Medulla oblongata (tissue), 1 donor: ENCODE measurements around the gene DAP.
A peak's percentile ranks its signal among the peaks of the same experiment; 100 is the strongest.
"Not testable (repeated sequence)": the region's sequence is repeated elsewhere in the genome, so short reads cannot be mapped to it uniquely, and the experiment has no call there.

Experiments
- DNase-seq: peaks from one replicate; pipeline ENCODE4 v3.0.0-alpha.2; 2015; ENCODE audit errors: extremely low spot score

DAP gene

DNA sequence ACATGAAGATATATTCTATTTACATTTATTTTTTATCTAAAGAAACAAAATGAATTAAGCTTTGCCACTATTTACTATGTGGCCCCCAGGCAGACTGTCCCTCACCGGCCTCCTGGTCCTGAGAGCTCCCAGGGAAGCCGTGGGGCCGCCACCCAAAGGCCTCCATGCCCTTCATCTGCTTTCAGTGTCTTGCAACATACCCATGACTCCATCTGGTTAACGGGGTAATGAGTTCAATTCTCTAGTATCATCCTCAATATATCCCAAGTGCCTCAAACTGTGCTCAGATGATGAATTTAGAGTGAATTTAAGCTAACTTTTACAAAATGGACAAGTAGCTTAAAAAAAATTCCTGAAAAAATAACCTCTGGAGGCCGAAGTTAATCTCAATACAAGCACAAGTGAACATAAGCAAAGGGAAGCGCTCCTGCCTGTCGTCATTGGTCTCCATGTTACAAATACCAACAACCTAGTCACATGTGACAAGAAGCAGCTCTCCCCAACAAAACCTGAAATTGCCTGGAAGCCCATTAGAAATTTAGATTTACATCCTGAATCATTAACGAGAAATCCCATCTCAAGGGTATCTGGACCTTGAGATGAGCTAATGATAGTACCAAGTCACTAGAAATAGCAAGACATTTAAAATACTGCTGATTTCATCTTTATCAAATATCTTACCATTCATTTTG is 26.1 kb downstream of the DAP start:
- no peak for DNase-seq

DNA sequence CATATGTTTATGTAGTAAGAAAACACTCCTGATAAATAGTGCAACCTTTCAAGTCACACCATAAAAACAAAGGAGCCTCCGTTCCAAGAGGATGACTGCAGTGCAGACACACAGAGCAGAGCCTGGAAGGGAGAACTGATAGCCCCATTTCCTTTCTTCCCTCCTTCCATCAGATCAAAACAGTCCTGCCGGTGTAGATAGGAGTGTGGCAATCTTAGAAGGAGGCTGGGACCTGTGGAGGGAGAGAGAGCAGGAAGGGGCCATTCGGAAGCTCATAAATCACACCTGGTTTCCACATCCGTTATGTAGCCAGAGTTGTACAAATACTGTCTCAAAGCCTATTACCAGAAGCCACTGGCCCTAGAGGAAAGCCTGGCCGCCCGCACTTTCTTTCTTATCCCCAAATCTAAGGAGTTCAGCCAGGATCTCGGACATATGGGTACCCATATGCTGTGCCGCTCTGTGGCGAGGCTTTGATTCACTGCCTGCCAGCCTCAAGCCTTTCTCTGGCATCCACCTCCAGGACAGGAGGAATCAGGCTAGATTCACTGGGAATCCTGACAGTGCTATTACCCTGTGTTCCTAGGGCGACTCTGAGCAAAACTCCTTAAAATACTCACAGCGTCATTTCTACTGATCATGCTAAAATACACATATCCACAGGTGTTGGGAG is 26.9 kb downstream of the DAP start:
- no peak for DNase-seq

DNA sequence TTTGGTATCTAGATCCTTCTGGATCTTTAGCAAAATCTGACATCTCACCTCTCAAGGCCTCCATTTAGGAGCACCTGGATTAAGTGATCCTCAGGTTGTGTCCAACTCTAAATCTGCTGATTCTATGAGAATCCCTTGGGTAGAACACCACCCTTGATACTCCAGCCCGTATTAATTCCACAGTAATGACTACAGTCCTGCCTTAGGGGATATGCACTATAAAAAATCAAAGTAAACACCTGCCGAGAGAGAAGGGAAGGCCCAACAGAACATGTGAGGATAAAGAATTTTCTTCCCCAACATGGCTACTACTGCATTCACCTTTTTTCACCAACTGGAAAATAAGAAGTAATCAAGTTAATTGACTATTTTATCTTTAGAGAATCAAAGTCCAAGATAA is 27.6 kb downstream of the DAP start:
- DNase-seq: no peak

DNA sequence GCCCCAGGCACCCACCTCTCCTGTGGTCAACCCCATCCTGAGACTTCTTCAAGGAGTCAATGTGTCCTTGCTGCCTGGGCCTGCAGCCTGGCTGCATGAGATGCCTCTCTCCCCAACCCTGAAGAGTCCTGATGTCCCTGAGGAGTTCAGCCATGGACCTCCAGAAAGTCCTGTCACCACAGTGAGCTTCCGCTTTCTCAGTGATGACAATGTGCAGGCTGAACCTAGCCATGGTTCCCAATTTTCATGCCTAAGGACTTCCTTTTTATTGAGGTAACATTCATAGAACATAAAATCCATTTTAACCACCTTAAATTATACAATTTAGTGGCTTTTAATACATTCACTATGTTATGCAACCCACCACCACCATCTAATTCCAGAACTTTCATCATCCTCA is 29.1 kb downstream of the DAP start:
- no peak for DNase-seq

DNA sequence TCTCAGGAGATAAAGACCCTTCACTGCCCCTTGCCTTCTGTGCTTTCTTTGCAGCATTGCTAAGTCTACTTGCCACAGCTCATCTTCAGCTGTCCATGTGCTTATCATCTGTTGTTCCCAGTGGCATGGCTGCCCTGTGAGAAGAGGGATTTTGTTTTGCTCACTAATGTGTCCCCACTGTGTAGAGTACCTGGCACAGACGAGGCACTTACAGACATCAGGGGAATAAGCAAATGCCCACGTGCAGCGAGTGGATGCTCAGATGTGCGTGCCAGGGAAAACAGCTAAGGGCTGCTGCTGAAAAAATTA is 31.0 kb downstream of the DAP start:
- DNase-seq: no peak

DNA sequence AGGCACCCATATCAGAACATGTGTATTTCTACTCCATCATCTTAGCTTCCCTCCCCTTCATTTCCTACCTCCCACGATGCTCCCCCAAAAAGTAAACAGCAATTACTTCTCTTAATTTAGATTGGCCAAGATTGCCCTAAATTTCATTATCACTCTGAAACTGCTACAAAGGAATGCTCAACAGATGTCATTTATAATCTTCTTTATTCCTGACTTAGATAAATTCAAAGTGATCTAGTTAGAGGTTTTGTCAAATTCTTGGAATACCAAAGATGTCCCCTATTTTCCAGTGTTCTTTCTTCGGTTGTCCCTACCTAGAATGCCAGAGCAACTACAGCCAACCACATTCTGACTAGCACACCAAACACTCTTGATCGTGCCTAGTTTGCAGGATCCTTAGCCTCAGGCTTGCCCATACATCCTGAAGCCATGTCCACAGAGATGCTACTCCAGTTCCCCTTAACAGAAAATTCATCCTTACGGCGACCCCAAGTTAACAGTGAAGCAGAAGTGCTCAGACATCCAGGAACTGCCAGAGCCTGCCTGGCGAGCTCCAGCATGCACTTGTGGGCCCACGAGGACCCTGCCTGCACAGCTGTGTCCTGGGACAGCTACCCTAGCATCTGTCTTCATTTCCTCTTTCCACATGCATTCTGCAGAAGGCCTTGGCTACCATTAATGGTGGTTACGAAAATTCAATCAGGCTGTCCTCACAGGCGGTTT is 31.6 kb downstream of the DAP start:
- DNase-seq: peak; percentile 28

DNA sequence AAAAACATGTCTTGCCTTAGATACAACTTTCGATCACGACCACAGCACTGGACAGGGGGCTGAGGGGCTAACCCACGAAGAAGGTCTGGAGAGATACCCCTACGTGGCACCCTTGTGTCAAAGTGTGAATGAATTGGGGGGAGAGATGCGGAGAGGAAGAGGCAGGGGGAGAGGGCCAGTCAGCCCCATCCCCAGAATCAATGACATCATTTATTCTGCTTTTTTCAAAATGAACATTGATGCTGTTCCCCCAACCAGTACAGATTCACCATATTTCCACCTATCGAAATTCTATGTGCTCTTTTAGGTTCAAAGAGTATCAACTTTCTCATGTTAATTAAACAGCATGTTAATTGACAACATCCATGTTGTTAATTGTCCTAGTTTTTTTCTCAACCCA is 32.4 kb downstream of the DAP start:
- DNase-seq: no peak

DNA sequence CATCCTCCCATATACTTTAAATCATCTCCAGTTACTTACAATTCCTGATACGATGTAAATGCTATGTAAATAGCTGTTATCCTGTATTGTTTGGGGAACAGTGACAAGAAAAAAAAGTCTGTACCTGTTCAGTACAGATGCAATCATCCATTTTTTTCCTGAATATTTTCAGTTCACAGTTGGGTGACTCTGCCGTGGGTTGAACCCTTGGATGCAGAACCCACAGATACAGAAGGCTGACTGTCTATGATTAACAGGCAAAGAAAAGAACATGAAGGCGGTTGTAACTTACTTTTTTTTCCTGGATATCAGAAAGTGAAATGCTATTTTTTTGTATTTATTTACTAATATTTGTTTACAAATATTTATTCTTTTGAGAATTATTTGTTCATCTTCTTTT is 33.2 kb downstream of the DAP start:
- no peak for DNase-seq

DNA sequence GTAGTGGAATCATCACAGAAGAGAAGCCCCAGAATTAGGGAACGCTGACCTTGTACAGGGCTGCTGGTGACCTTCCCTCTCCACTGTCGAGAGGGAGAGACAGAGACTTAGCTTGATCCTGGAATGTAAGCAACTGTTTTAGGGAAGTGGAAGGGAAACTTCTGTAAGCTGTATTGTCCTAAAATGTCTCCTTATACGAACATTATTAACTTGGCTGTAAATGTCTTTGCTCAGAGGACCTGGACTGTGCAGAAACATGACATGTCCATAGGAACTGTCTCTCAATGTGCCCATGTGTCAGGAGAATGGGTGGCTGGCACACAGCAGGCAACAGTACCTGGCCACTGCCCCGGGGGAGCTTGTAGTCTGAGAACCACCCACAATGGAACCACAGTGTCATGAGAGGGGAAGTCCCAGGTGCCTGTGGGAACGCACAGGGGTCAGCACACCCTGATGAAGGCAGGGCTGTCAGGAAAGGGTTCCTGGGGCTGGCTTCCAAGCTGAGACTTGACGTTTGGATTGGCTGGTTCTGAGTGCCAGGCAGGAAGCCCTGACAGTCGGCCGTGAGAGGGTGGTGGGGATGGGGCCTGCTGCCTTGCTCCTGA is 34.0 kb downstream of the DAP start:
- no peak for DNase-seq

DNA sequence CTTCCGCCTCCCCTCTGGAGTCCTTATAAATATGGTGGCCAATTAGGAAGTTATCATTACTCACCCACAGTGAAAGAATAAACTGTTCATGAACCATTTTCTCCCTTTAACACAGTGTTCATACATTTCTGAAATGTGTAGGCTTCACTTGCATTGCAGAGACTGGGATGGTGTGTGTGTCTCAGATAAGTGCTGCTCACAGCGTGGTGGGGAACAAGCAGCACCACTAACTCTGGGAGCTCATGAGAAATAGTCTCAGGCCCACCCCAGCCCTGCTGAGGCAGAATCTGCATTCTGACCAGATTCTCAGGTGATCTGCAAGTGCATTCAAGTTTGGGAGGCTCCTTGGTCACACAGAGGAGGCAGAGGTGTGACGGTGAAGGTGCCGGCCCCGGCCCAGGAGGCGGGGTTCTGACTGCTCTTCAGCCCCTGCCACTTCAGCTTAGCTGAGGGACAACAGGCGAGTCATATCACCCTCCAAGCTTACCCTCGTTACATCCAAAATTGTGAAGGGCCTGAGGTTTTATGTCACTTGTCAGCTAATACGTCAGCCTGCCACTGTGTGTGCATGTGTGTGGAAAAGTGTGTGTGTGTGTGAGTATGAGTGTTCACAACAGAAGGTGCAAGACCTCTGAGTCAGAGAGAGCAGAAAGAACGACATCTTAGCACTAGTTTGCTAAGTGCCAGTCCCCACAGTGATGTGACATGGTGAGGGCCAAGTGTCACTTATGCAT is 34.7 kb downstream of the DAP start:
- no peak for DNase-seq

DNA sequence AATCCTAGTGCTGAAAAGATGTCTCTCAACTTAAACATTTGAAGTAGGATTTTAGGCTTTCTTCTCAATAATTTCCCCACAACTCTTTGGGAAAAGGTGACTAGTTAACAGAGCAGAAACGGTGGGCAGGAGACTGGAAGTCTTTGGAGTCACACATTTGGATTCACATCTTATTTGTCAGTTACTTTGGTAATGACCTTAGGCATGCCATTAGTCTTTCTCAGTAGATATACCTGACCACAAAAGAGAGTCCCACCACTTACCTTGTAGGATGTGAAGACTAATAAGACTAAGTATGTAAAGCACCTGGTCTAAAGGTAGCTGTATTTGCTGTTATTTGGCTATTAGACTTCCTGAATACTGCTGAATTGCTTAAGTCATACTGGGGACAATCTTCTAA is 35.4 kb downstream of the DAP start:
- DNase-seq: no peak

DNA sequence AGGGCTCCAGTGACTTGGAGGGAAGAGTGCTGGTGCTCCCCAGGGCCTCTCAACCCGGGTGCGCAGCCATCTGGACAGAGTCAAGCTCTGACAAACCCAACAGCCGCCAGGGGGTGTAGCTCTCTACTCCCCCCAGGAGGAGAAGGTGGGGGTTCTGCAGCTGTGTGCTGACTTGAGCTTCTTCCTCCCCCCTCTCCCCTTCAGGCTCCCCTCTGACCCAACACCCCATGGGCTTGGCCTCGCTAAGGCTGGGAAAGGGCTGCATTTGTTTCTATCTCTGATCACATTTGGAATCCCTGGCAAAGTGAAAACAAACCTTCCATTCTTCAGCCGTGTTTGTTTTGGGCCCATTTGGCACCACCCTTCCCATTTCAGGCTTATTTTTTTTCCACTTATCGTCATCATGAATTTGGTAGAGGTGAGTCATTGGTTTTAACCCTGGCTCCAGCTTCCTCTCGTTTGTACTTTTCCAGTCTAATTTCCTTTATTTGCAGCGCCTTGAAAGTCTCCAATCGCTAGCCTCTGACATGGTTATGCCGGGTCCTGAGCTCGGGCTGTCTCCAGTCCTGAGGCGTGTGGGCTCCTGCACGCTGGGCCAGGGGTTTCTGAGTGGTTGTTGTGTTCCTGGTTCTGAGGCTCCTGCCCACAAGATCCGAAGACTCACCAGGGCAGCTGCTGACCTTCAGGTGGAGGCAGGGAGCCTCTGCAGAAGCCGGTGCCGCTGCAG is 36.1 kb downstream of the DAP start:
- DNase-seq: no peak

DNA sequence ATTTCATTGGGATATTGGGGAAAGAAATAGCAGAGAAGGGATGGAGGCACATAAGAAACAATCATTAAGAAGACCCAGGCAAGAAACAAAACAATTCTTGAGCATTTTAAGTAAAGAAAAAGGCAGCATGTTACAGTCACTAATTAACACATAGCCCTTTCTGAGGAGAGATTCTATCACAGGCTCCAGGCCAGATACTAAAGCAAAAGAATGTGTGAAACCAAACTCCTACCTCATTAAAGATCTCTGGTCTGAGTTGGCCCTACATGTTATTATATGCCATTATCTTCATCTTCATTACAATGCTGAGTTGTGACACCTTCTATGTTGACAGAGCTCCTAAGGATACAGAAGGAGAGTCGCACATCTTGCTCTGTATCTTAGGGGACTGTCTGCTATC is 37.5 kb downstream of the DAP start:
- DNase-seq: no peak

DNA sequence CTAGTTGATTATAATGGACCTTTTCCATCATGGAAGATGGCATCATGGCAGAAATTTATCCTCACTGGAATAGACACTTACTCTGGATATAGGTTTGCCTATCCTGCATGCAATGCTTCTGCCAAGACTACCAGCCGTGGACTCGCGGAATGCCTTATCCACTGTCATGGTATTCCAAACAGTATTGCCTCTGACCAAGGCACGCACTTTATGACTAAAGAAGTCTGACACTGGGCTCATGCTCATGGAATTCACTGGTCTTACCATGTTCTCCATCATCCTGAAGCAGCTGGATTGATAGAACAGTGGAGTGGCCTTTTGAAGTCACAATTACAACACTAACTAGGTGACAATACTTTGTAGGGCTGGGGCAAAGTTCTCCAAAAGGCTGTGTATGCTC is 40.3 kb downstream of the DAP start:
- not testable (repeated sequence) for DNase-seq

DNA sequence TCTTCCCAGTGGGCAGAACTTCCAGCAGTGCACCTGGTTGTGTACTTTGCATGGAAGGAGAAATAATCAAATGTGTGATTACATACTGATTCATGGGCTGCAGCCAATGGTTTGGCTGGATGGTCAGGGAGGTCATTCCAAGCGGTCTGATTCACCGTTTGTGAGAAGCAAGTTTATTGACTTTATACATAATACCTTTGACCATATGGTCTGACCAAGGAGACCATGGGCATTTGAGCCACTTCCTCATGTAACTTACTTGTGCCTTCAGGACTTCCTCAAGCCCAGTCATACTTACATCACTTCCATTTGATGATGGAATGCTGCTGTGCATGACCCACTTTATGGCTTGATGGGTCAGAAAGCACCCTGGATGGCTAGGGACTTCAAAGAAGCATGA is 41.1 kb downstream of the DAP start:
- no peak for DNase-seq

DNA sequence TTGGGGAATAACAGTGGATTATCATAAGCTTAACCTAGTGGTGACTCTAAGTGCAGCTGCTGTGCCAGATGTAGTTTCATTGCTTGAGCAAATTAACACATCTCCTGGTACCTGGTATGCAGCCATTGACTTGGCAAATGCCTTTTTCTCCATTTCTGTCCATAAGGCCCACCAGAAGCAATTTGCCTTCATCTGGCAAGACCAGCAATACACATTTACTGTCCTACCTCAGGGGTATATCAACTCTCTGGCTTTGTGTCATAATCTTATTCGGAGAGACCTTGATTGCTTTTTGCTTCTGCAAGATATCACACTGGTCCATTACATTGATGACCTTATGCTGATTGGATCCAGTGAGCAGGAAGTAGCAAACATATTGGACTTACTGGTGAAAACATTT is 42.4 kb downstream of the DAP start:
- DNase-seq: not testable (repeated sequence)

DNA sequence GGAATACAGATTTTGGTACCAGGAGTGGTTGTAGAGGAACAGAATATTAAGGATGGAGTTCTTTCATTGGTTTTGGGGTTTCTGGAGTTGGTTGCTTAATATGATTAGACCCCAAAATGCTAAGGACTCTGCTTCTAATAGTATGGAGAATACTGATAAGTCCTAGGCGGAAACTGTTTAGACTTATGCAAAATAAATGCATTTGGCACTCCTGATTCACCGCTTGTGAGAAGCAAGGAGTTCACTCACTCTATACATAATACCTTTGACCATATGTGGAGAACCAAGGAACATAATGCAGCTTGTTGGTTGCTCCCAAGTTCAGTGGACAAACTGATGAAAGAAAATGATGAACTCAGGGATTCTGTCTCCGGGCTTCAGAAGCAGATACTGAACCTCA is 44.2 kb downstream of the DAP start:
- not testable (repeated sequence) for DNase-seq

DNA sequence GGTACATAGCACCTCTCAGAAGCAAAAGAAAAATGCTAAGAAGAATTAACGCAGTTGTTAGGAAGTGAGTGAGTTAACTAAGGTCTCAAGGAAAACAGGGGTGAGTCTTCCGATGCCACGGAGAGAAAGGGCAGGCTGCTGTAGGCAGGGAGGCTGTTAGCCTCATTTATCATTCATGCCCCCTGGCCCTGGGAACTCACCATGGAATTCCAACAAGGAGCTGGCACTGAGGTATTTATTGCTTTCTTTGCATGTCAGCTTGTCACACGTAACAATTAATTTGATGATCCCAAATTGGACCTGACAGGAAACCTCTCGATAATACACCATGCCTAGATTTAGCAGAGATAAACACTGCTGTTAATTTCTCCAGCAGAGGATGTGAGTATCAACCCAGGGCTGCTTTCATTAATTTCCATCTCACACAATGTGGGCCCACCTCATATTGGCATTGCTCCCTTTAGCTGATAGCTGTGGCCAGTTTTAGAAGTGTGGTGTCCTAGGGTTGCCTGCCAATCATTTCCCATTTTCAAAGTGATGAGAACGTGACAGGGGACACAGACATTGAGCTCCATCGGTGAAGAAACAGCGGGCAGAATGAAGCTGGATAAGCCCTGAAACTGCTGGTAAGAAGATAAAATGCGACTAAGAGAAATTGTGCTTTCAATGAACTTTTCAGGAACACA is 45.3 kb downstream of the DAP start:
- no peak for DNase-seq

DNA sequence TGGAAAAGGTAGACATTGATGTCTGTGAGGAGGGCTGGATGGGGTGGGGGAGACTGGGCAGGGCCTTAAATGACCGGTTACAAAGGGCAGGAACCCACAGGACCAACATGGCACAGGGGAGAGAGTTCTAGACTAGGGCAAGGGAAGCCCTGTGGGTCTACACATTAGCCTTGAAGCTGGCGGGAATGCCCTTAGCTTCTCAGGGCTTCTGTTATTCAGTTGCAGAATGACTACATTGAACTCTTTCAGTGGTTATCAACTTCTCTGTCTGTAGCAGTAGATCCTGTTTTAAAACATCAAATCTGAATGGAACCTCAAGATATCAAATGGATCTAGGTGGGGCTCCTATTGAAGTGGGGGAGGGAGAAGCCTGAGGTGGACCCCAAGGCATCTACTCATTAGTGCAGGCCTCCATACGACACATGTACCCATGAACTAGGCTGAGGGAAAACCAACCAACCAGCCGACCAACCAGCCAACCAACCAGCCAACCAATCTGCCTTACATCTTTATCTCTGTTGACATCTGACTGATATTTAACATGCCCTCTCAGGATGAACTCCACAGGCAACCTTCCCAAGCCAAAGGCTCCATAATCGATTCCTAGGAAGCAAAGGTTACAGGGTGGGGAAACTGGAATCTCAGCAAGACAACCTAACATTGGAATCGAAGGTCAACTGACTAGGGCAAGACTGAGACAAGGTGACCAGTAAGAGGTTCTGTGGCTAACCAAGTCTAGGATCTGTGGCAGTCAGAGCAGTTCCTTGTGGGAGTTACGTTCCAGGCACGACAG is 48.3 kb downstream of the DAP start:
- no peak for DNase-seq

DNA sequence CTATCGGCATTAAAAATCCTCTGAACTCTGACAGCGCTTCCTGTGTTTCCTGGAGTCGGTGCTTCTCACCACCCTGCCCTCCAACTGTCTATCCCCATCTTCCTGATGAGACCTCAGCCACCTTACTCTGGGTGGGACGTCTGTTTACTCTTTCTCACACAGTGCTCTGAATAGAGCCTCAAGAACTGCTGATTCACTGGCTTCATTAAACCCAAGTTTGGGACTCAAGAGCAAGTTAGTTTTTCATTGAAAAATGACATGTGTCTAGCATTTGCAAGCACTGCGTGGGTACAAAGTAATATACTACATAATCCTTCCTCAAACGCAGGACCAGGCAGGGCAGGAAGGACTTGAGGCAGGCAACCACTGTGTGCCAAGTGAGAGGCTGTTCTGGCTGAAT is 49.5 kb downstream of the DAP start:
- no peak for DNase-seq
